Mesothelial cell of epicardium (in vitro differentiated cells): Measurements from ENCODE around the gene FLT4. TPM values are rescaled to one million over a fixed set of nuclear protein-coding genes. Genes with fewer than 3 reads are reported as not detected.
"Not testable (repeated sequence)": the region's sequence is repeated elsewhere in the genome, so short reads cannot be mapped to it uniquely, and the experiment has no call there.

ENCODE experiments used
- DNase-seq, 2 experiments: peaks; one replicate each; pipeline ENCODE4 v3.0.0; 2021; ENCODE audit warnings: low spot score in 2 of 2; ENCODE audit not compliant: unreplicated experiment in 2 of 2
- H3K27ac Mint-ChIP-seq: 2 replicates; pipeline ENCODE4 v1.8.0; 2021; ENCODE audit warnings: mixed read lengths
- H3K27me3 Mint-ChIP-seq: 2 replicates; pipeline ENCODE4 v1.8.0; 2021; ENCODE audit warnings: low read depth, mixed read lengths
- H3K36me3 Mint-ChIP-seq: 2 replicates; pipeline ENCODE4 v1.8.0; 2021; ENCODE audit warnings: mixed read lengths
- H3K4me1 Mint-ChIP-seq: 2 replicates; pipeline ENCODE4 v1.8.0; 2021; ENCODE audit warnings: mixed read lengths
- H3K4me3 Mint-ChIP-seq: 2 replicates; pipeline ENCODE4 v1.8.0; 2021; ENCODE audit warnings: mild to moderate bottlenecking, moderate library complexity, mixed read lengths
- H3K9me3 Mint-ChIP-seq: 2 replicates; pipeline ENCODE4 v1.8.0; 2021; ENCODE audit warnings: mixed read lengths
- CTCF ChIP-seq: fragments of 200-600 bp; sonication (generic); IDR thresholded peaks from one replicate; pipeline ENCODE4 v1.5.0; 2021; ENCODE audit warnings: antibody characterized with exemption; ENCODE audit not compliant: unreplicated experiment
- total RNA-seq: library from RNA; stranded (reverse); gene quantifications from 3 replicates; pipeline ENCODE4 v1.2.1, GENCODE V29; 2021

FLT4 gene
- total RNA-seq, 1 donor from 2014 or later, result 1.8 TPM

GRCh38 chr5:180683220-180683922 lies 34.0 kb upstream of the FLT4 start:
- no peak overlapping the region for H3K27ac Mint-ChIP-seq
- H3K9me3 Mint-ChIP-seq, result no peaks in the 10 kb centered on the region
- DNase-seq, result no peak
- peaks cover 1% of the 10 kb centered on the region for H3K4me1 Mint-ChIP-seq
- H3K4me3 Mint-ChIP-seq, result no peak overlapping the region
- TF ChIP-seq CTCF, result no peak
- no peaks in the 10 kb centered on the region for H3K36me3 Mint-ChIP-seq
- peaks cover 57% of the 10 kb centered on the region for H3K27me3 Mint-ChIP-seq

GRCh38 chr5:180682560-180682959 lies 33.2 kb upstream of the FLT4 start:
- Mint-ChIP-seq H3K27me3 (peaks cover 60% of the 10 kb centered on the region), H3K4me3 (no peak overlapping the region), H3K36me3 (no peaks in the 10 kb centered on the region), H3K27ac (no peak overlapping the region), H3K9me3 (no peaks in the 10 kb centered on the region), H3K4me1 (no peaks in the 10 kb centered on the region)
- DNase-seq, result no peak
- TF ChIP-seq CTCF, result no peak

- H3K4me1 Mint-ChIP-seq, H3K9me3 Mint-ChIP-seq, H3K4me3 Mint-ChIP-seq, H3K36me3 Mint-ChIP-seq, DNase-seq, H3K27ac Mint-ChIP-seq: not testable (repeated sequence)
- peaks cover 61% of the 10 kb centered on the region for H3K27me3 Mint-ChIP-seq
These were observed 32.6 kb upstream of the FLT4 start for GRCh38 chr5:180682008-180682407.

- H3K4me3 Mint-ChIP-seq, DNase-seq, H3K27ac Mint-ChIP-seq, H3K36me3 Mint-ChIP-seq, H3K9me3 Mint-ChIP-seq, H3K4me1 Mint-ChIP-seq: not testable (repeated sequence)
- peaks cover 51% of the 10 kb centered on the region for H3K27me3 Mint-ChIP-seq
These were observed 28.9 kb upstream of the FLT4 start for GRCh38 chr5:180678319-180678718.

- Mint-ChIP-seq H3K4me3 (no peak overlapping the region), H3K27me3 (peaks cover 62% of the 10 kb centered on the region)
- DNase-seq, result no peak
These were observed 25.7 kb upstream of the FLT4 start for GRCh38 chr5:180675036-180675635.

GRCh38 chr5:180674090-180674475 lies 24.7 kb upstream of the FLT4 start:
- not testable (repeated sequence) for H3K9me3 Mint-ChIP-seq, H3K27ac Mint-ChIP-seq, H3K36me3 Mint-ChIP-seq, DNase-seq, H3K4me1 Mint-ChIP-seq
- Mint-ChIP-seq H3K27me3 (peaks cover 67% of the 10 kb centered on the region), H3K4me3 (peak overlapping the region; percentile 24)

More at GRCh38 chr5:180675036-180675635, 25.7 kb upstream of the FLT4 start:
- TF ChIP-seq CTCF, result no peak
- Mint-ChIP-seq H3K27ac (no peak overlapping the region), H3K9me3 (no peaks in the 10 kb centered on the region), H3K36me3 (no peaks in the 10 kb centered on the region), H3K4me1 (peaks cover 2% of the 10 kb centered on the region)

GRCh38 chr5:180673371-180674089 lies 24.1 kb upstream of the FLT4 start:
- no peak for TF ChIP-seq CTCF
- no peak for DNase-seq
- H3K27me3 Mint-ChIP-seq, result peaks cover 71% of the 10 kb centered on the region
- no peaks in the 10 kb centered on the region for H3K36me3 Mint-ChIP-seq
- H3K4me1 Mint-ChIP-seq, result peaks cover 2% of the 10 kb centered on the region
- no peak overlapping the region for H3K4me3 Mint-ChIP-seq
- H3K9me3 Mint-ChIP-seq, result no peaks in the 10 kb centered on the region
- H3K27ac Mint-ChIP-seq, result no peak overlapping the region

GRCh38 chr5:180671958-180672524 lies 22.6 kb upstream of the FLT4 start:
- not testable (repeated sequence) for H3K4me3 Mint-ChIP-seq, H3K27ac Mint-ChIP-seq, DNase-seq, H3K4me1 Mint-ChIP-seq, H3K9me3 Mint-ChIP-seq, H3K36me3 Mint-ChIP-seq
- H3K27me3 Mint-ChIP-seq, result peaks cover 69% of the 10 kb centered on the region
